RWPE2 (cell line): ENCODE results near the gene INPP5F.

Source experiments
- ATAC-seq: fragments of 200-7000 bp; cut with Tn5 transposase; 3 replicates; pipeline ENCODE4 v1.9.1; 2021; ENCODE audit warnings: low read depth
- DNase-seq: peaks from one replicate; pipeline ENCODE4 v3.0.0-alpha.2; 2020; ENCODE audit warnings: low spot score
- H3K27ac ChIP-seq: fragments of 450-650 bp; 2 replicates; pipeline ENCODE4 v1.5.1; 2017; ENCODE audit warnings: mild to moderate bottlenecking; ENCODE audit not compliant: poor library complexity, severe bottlenecking
- H3K27me3 ChIP-seq: fragments of 250-450 bp; sonication (Bioruptor Pico); 2 replicates; pipeline ENCODE4 v1.5.1; 2021; ENCODE audit warnings: mild to moderate bottlenecking, moderate library complexity; ENCODE audit not compliant: insufficient read depth, poor library complexity, severe bottlenecking
- H3K36me3 ChIP-seq: fragments of 250-450 bp; sonication (Bioruptor Pico); 2 replicates; pipeline ENCODE4 v1.5.1; 2020; ENCODE audit warnings: low read depth, mild to moderate bottlenecking, moderate library complexity
- H3K4me1 ChIP-seq: fragments of 250-450 bp; sonication (Bioruptor Pico); 2 replicates; pipeline ENCODE4 v1.5.1; 2021; ENCODE audit warnings: mild to moderate bottlenecking, moderate library complexity; ENCODE audit not compliant: insufficient read depth, poor library complexity, severe bottlenecking
- H3K4me3 ChIP-seq: fragments of 250-450 bp; sonication (Bioruptor Pico); 2 replicates; pipeline ENCODE4 v1.5.1; 2021; ENCODE audit warnings: mild to moderate bottlenecking, moderate library complexity; ENCODE audit not compliant: severe bottlenecking
- H3K9me3 ChIP-seq: fragments of 250-450 bp; sonication (Bioruptor Pico); 2 replicates; pipeline ENCODE4 v1.5.1; 2021; ENCODE audit warnings: mild to moderate bottlenecking, moderate library complexity; ENCODE audit not compliant: severe bottlenecking
- TF ChIP-seq, protein P1 (sequence below): fragments of 450-650 bp; IDR thresholded peaks from one replicate; pipeline ENCODE4 v1.5.1; 2017; ENCODE audit warnings: mild to moderate bottlenecking, moderate library complexity; ENCODE audit not compliant: poor library complexity, severe bottlenecking

The INPP5F gene

GRCh38 chr10:119852822-119853221 lies 127.0 kb downstream of the INPP5F start:
- TF ChIP-seq, protein P1, sequence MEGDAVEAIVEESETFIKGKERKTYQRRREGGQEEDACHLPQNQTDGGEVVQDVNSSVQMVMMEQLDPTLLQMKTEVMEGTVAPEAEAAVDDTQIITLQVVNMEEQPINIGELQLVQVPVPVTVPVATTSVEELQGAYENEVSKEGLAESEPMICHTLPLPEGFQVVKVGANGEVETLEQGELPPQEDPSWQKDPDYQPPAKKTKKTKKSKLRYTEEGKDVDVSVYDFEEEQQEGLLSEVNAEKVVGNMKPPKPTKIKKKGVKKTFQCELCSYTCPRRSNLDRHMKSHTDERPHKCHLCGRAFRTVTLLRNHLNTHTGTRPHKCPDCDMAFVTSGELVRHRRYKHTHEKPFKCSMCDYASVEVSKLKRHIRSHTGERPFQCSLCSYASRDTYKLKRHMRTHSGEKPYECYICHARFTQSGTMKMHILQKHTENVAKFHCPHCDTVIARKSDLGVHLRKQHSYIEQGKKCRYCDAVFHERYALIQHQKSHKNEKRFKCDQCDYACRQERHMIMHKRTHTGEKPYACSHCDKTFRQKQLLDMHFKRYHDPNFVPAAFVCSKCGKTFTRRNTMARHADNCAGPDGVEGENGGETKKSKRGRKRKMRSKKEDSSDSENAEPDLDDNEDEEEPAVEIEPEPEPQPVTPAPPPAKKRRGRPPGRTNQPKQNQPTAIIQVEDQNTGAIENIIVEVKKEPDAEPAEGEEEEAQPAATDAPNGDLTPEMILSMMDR, result no peak
- Histone ChIP-seq H3K27me3 (no peaks in the 10 kb centered on the region), H3K27ac (no peak overlapping the region), H3K4me1 (peaks cover 18% of the 10 kb centered on the region), H3K36me3 (peaks cover 95% of the 10 kb centered on the region), H3K4me3 (no peak overlapping the region), H3K9me3 (no peaks in the 10 kb centered on the region)
- ATAC-seq (no peak), DNase-seq (no peak)

DNA sequence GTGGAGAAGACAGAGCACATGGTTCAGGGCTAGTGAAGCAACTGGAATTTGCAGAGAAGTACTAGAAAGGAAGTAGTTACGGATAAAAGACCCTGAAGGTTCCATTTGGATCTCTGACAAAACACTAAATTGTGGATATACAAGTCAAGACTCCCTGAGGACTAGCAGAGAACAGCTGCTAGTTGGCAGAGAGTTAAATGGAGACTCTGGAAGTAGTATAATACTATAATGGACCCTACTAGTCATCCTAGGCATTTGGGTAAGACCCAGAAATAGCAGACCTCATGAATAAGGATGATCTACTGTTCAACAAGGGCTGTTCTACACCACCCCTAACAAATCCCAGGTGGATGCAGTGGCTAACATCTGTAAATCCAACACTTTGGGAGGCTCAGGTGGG lies 127.7 kb downstream of the INPP5F start:
- no peak overlapping the region for H3K27ac ChIP-seq
- ATAC-seq (no peak), DNase-seq (no peak)
- H3K4me1 ChIP-seq, result peaks cover 18% of the 10 kb centered on the region
- no peaks in the 10 kb centered on the region for H3K27me3 ChIP-seq
- H3K36me3 ChIP-seq, result peaks cover 95% of the 10 kb centered on the region
- TF ChIP-seq, protein P1, result no peak
- no peaks in the 10 kb centered on the region for H3K9me3 ChIP-seq
- H3K4me3 ChIP-seq, result no peak overlapping the region

GRCh38 chr10:119858063-119858462 lies 132.2 kb downstream of the INPP5F start:
- Histone ChIP-seq H3K4me1 (peaks cover 3% of the 10 kb centered on the region), H3K9me3 (no peaks in the 10 kb centered on the region), H3K36me3 (peaks cover 68% of the 10 kb centered on the region), H3K27ac (no peak overlapping the region), H3K27me3 (no peaks in the 10 kb centered on the region), H3K4me3 (no peak overlapping the region)
- ATAC-seq (no peak), DNase-seq (no peak)
- TF ChIP-seq, protein P1, result no peak

DNA sequence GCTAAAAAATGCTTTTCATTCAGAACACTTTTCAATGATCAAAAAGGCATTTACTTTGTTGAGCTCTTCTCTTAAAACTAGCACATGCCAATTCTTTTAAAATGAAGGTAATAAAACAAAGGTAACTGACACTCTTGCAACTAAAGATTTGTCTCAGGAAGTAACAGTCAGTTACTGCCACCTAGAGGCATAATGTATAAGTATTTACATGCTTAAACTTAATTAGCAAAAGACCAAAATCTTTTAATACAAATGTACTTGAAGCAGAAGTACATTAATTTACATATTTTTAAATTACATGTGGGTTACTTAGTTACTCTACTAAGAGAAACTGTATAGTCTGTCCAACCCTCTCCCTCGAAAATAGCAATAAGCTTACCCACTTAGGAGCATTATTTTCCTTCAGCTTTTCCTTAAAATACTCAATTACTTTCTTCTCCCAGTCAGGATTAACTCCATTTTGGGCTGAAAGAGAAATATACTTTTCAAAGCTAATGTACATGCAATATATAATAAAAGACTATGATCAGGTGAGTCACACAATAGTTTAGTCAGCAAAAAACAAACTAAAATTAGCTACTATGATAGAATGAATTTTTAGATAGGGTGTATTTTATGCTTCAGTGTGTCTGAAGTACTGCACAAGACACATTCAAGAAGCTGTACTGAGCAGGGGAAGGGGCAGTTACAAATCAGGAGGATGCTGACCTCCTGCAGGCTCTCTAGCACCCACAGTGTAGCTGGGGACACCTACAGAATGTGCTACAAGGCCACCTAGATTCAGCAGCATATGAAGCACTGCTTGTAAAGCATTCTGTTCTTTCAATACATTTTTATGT lies 133.8 kb downstream of the INPP5F start:
- peak; percentile 33; the same call in 1 of the 3 replicates for ATAC-seq
- H3K4me1 ChIP-seq, result peaks cover 3% of the 10 kb centered on the region
- TF ChIP-seq, protein P1, result peak; percentile 87
- H3K27ac ChIP-seq, result no peak overlapping the region
- H3K4me3 ChIP-seq, result no peak overlapping the region
- H3K27me3 ChIP-seq, result no peaks in the 10 kb centered on the region
- H3K9me3 ChIP-seq, result no peaks in the 10 kb centered on the region
- peaks cover 56% of the 10 kb centered on the region for H3K36me3 ChIP-seq
- DNase-seq, result no peak

DNA sequence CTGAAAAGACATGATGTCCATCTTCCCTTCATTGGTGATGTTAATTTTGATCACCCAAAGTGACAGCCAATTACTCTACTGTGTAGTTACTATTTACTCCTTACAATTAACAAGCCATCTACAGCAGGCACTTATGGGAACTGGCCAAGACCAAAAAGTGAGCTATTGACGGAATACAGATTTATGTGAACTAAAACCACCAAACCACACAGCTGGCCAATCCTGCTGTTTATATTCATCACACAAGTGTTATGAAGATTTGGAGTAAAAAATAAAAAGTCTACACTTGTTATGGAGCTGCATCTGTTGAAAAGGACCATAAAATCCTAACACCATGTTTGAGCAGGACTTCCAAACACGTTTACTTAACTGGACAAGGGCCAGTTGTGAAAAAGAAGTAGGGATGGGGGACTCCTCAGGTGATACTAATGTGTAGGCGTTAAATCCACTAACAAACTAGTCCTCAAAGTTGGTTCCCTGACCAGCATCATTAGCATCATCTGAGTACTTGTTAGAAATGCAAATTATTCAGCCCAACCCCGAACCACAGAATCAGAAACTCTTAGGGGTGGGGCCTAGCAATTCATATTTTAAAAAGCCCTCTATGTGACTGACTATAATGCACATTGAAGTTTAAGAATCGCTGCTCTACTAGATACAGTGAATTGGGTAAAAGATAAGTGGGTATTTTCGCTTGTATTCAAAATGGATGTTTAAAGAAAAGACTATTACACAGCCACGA lies 135.2 kb downstream of the INPP5F start:
- H3K9me3 ChIP-seq, result no peaks in the 10 kb centered on the region
- ATAC-seq, result no peak
- DNase-seq, result no peak
- H3K36me3 ChIP-seq, result peaks cover 57% of the 10 kb centered on the region
- peaks cover 7% of the 10 kb centered on the region for H3K4me1 ChIP-seq
- TF ChIP-seq, protein P1, result no peak
- no peak overlapping the region for H3K4me3 ChIP-seq
- no peak overlapping the region for H3K27ac ChIP-seq
- H3K27me3 ChIP-seq, result no peaks in the 10 kb centered on the region
